Glomerular visceral epithelial cell (primary cell): ENCODE measurements around the gene AIRE.
"Not testable (repeated sequence)": the region's sequence is repeated elsewhere in the genome, so short reads cannot be mapped to it uniquely, and the experiment has no call there.

ENCODE experiments used
- DNase-seq: peaks from one replicate; pipeline ENCODE4 v3.0.0-alpha.2; 2016; ENCODE audit errors: extremely low spot score

The AIRE gene

DNA sequence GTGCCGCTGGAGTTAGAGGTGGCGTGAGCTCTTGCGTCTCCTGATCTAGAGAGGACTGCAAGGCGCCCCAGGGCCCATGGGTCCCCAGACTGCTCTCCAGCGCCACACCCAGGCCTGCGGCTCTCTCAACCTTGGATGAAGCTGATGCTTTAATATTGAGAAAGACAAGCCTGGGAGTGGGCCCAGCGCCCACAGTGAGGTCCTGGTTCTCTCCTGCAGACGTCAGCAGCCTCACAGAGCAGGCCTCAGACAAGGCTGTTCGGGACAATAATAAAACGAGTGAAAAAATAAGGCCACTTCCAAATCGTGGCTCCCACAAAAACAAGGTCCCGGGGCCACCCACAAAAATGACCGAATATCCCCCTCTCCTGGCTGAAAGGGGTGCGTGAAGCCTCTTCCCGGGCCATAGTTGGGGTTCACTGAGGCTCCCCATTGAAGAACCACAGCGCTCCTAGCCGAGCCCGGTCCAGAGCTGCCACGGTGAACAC, 18.0 kb upstream of the AIRE start:
- DNase-seq = no peak

DNA sequence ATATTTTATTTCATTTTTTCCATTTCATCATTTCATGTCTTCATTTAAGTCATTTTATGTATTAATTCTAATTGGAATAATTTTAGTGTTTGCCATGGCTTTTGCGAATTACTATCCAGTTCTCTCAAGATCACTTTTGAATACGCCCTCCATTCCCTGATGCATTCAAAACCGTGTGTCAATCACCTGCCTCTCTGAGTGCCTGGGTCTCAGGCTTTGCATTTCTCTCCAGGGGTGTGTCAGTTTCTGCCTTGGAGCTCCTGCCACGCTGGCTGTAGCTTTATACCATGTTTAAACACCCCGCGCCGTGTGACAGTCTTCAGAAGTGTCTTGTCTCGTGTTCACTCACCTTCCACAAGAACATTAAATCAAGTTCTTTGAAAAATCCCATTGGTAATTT, 16.6 kb upstream of the AIRE start:
- DNase-seq = no peak

DNA sequence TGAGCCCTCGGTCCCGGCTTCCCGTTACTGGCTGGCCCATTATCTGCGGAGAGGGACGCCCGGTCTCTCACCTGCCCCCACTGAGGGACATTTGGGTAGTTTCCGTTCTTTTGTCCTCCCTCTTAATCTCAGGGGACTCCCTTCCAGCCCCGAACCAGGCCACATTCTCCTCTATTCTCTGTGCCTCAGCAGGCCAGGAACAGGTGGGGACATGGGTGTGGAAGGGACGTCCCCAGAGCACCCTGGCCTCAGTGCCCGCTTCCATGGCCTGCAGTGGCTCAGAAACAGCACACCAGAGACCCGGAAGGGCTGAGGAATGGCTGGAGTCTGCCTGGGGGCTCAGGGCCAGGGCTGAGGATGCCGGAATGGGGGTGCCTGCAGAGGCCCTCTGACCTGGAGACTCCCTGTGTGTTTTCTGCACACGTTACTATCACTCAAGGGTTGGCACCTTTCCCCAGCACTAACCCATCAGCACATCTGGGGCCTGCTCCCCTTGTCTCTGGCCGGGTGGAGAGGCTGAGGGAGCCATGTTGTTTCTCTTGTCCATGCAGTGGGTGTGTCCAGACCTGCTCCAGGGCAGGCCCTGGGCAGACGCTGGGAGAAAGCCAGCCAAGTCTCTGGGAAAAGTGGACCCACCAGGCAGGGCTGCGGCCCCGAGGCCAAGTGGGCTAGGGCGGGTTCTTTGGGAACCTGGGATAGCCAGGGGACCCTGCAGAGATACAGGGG, 14.0 kb upstream of the AIRE start:
- DNase-seq = no peak

DNA sequence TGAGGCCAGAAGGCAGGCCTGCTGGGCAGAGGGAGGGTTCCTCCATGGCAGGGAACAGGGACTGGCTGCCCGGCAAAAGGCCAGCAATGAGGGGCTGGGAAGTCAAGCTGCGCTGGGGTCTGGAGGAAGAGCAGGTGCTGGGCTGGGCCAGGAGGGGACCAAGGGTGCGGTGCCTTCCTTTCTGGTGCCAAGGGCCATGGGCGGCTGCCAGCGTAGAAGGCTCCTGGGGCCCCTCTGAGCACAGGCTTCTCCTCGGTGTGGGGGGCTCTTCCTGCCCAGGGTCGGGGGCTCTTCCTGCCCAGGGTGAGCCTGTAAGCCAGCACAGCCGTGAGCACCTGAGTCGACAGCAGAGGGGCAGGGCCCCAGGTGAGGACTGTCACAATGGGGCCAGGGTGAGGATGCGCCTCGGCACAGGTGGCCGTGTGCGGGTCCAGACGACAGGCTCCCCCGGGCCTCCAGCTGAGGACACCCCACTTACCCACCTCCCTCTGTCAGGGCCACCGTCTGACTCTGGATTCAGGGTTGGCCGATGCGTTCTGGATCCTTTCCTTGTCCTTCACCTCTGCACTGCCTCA, 13.3 kb upstream of the AIRE start:
- DNase-seq = no peak

DNA sequence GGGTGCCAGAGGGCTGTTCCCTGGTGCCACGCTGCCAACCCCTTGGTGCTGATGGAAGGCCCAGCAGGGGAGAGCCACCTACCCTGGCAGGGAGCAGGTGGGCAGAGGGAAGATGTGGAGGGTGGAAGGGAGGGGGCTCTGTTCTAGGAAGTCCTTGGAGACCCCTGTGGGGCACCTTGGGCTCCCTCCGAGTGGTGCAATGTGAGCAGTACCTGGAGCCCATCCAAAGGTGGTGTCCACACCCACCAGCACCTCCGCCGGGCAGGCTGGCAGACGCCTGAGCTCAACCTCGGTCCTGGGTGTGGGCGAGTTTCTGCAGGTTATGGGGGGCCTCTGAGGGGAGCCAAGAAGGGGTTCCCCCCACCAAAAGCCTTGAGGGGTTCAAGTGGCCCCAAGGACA, 12.6 kb upstream of the AIRE start:
- no peak for DNase-seq

DNA sequence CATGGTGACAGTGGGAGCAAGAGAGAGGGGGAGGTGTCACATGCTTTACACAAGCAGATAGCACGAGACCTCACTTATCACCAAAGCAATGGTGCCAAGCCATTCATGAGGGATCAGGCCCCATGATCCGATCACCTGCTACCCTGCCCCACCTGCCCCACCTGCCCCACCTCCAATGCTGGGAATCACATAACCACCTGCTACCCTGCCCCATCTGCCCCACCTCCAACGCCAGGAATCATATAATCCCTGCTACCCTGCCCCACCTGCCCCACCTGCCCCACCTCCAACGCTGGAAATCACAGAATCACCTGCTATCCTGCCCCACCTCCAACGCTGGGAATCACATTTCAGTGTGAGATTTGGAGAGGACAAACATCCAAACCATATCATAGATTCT, 10.6 kb upstream of the AIRE start:
- DNase-seq = no peak

DNA sequence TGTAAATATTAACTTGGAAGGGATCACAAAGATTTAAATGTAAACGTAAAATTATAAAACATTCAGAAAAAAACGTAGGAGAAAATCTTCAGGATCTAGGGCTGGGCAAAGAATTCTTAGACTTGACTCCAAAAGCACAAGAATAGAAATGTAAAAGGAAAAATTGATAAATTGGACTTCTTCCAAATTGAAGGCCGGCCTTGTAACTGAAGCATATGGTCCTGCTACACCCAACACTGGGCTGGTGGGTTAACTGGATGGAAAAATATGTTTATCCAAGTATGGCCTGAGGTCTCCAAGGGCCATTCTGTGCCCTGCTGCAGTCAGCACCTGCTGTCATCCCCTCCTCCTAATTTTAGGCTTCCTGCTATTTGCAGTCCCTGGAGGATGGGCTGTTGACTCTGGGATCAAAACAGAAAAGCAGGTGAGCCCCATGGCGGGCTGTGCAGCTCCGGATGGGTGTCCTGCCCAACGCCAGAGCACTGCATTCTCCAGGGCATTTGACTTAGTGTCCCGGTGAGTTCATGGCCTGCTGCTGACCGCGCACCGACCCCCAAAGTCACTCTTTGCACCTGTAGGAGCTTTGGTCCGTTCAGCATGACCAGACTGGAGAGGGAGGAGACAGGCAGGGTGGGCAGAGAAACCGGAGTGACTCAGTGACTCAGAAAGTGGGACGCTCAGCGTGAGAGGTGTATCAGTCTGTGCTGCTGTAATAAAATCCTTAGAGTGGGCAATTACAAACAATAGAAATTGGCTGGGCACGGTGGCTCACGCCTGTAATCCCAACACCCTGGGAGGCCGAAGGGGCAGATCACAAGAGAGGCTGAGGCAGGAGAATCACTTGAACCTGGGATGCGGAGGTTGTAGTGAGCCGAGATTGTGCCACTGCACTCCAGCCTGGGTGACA, 6.1 kb upstream of the AIRE start:
- DNase-seq = no peak

DNA sequence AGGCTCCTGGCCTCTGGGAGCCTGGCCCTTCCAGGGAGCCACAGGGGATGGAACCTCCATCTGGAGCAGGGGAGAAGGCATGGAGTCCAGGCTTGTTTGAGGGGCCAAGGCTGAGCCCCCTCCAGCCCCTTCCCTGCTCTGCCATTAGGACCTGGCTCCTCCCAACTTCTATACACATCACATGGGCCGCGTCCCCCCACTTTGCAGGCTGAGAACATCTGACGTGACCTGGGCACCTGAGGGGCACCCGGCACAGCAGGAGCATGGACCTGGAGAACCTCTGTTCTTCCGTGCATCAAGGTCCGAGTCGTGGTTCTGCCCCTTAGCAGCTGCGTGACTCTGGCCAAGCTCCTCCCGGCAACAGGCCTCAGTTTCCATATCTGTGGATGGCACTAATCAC, 3.9 kb upstream of the AIRE start:
- no peak for DNase-seq

DNA sequence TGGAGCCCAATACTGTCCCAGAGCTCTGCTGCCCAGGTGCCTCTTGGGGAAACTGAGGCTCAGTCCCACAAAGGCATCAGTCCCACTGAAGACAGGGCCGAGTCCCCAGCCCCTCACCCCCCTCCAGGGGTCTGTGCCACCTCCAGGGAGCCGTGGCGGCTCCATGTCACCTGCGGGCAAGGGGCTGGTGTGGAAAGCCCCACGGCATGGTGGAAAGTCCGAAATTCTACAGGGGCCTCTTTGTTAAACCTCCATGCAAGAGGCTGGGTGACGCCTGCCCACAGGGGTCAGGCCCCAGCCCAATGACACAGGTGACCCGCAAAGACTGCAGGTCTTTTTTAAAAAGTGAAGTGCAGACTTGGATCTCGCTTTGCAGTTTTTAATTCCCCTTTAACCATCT, 3.3 kb upstream of the AIRE start:
- no peak for DNase-seq

DNA sequence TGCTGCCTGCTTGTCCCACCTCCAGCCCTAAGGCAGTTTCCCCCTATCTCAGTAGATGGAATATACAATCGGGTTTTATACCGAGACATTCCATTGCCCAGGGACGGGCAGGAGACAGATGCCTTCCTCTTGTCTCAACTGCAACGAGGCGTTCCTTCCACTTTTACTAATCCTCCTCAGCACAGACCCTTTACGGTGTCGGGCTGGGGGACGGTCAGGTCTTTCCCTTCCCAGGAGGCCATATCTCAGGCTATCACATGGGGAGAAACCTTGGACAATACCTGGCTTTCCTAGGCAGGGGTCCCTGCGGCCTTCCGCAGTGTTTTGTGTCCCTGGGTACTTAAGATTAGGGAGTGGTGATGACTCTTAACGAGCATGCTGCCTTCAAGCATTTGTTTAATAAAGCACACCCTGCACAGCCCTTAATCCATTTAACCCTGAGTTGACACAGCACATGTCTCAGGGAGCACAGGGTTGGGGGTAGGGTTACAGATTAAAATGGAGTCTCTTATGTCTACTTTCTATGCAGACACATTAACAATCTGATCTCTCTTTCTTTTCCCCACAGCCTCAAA, 2.4 kb upstream of the AIRE start:
- DNase-seq = not testable (repeated sequence)

DNA sequence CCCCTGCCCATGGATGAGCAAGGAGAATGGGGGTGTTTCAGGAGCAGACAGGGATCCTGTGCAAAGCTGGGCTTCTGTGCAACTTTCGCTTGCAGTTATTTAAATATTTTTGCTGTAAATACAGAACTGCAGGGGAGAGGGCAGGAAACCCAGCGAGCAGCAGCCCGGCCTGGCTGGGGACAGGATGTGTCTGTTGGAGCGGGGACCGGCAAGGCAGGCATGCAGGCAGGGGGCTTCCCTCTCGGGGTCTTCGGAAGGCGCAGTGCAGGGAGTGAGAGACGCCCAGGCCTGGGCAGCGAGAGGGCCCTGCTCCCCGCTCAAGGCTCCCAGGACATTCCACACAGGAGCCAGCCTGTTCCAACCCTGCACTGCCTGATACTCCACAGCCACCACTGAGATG, 1.7 kb upstream of the AIRE start:
- DNase-seq = no peak

DNA sequence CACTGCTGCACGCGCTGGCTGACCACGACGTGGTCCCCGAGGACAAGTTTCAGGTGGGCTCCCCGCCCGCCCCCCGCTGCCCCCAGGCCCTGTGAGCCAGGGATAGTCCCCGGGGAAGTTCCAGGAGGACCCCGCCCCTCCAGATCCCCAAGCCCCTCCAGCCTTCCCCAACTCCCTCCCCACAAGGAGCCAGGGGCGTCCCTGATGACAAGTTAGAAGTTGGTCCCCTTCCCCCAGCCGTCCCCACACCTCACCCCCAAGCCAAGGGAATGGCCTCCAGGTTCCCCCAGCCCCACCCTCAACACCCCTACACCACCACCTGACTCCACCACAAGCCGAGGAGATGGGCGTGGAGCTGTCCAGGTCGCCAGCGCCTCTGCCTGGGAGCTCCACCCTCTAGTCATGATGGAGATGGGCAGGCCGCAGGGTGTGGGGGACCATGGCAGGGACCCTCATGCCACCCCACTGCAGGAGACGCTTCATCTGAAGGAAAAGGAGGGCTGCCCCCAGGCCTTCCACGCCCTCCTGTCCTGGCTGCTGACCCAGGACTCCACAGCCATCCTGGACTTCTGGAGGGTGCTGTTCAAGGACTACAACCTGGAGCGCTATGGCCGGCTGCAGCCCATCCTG, 525 bp downstream of the AIRE start:
- DNase-seq = no peak

DNA sequence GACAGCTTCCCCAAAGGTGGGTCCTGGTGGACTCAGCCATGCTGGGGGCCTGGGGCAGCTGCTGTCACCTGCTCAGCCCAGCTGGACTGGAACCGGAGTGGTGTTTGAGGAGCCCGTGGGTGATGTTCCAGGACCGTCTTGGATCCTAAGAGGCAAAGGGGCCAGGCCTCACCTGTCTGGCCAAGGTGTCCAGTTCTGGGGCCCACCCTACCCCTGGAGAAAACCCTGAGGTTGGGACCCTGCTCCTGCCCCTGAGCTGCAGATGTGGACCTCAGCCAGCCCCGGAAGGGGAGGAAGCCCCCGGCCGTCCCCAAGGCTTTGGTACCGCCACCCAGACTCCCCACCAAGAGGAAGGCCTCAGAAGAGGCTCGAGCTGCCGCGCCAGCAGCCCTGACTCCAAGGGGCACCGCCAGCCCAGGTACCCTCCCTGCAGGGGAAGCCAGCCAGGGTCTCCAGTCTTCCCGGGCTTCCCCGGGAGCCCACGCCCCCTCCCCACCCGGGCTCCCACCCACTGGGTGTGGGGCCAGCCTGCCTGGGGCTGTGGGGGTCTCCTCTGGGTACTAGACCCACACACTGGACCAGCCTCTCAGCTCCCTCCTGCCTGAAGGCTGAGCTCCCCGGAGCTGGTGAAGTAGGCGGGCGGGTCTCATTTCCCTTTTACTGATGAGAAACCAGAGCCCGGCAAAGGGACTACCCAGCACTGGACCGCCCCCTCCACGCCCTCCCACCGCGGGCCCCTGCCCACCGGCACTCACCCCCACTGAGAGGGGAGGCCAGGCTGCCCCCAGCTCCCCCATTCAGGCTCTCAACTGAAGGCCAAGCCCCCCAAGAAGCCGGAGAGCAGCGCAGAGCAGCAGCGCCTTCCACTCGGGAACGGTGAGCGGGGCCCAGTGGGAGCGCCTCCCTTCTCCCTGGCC, 1.3 kb downstream of the AIRE start:
- no peak for DNase-seq

DNA sequence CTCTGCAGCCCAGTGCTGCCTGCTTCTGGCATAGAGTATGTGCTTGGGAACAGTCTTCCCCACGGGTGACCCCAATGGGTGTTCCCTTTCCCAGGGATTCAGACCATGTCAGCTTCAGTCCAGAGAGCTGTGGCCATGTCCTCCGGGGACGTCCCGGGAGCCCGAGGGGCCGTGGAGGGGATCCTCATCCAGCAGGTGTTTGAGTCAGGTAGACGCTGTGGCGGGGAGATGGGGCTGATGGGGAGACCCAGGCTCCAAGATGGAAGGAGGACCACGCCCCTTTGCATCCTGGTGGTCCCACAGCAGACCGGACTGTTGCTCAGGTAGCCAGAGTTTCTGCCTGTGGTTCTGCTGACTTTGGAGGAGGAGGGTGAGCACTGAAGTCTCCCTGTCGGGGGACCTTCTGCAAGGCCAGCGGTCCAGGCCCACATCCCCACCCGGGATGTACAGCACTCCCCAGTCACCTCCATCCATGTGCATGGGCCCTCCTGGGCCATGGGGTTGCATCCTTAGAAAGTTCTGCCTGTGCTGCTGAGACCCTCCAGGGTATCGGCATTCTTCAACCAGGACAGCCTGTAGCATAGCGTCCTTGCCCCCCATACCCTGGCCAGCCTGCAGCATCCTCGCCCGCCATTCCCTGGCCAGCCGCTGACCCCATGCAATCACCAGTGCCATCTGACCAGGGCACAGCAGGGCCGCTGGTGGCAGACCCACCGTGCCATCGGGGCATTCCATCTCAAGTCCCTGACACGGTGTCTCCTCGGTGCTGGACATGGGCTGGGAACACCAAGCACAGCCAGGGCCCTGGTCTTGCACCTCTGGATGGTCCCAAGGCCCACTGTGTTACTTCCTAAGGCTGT, 2.8 kb downstream of the AIRE start:
- no peak for DNase-seq

DNA sequence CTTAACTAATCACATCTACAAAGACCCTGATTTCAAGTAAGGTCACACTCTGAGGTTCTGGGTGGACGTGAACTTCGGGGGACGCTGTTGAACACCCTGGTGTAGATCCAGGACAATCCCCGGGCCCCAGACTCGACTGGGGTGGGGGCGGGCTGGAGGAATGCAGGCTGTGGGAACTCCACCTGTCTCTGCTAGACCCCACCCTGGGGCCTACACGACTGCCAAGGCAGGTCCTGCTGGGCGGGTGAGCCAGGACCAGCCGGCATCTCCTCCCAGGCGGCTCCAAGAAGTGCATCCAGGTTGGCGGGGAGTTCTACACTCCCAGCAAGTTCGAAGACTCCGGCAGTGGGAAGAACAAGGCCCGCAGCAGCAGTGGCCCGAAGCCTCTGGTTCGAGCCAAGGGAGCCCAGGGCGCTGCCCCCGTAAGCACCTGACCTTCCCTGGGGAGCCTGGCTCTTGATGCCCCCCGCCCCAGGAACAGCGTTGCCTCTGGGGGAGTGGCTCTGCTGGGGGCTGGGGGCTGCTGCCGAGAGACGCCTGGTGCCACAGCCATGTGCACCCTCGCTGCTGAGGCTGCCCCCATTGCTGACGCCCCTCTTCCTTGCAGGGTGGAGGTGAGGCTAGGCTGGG, 3.8 kb downstream of the AIRE start:
- no peak for DNase-seq

DNA sequence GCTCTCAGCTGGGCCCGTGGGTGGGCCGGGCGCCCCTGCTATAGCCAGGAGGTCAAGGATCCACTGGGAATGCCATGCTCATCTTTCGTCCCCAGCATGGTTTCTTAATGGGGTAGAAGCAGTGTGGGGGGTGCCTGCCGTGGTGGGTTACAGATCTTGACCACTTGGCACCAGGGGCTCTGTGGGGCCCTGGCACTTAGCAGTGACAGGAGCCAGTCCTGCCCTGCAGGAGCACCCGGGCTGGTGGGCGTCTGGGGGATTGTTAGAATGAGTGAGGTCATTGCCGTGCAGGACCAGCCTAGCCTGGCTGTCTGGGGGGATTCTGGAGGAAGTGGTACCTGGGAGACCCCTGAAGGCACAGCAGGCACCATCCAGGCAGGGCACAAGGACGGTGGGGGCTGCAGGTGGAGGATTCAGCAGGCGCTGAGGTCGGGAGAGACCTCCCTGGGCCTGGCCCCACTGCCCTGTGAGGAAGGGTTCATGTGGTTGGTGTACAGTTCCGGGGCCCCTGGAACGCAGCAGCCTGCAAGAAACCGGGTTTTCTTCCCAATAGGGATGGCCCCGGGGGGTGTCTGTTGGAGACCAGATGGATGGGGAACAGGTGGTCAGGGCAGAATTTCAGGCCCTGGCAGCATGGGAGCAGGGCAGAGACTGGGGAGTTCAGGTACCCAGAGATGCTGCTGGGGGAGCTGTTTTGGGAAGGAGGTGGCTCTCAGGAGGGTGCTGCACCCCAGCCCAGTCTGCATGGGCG, 4.8 kb downstream of the AIRE start:
- DNase-seq = no peak

DNA sequence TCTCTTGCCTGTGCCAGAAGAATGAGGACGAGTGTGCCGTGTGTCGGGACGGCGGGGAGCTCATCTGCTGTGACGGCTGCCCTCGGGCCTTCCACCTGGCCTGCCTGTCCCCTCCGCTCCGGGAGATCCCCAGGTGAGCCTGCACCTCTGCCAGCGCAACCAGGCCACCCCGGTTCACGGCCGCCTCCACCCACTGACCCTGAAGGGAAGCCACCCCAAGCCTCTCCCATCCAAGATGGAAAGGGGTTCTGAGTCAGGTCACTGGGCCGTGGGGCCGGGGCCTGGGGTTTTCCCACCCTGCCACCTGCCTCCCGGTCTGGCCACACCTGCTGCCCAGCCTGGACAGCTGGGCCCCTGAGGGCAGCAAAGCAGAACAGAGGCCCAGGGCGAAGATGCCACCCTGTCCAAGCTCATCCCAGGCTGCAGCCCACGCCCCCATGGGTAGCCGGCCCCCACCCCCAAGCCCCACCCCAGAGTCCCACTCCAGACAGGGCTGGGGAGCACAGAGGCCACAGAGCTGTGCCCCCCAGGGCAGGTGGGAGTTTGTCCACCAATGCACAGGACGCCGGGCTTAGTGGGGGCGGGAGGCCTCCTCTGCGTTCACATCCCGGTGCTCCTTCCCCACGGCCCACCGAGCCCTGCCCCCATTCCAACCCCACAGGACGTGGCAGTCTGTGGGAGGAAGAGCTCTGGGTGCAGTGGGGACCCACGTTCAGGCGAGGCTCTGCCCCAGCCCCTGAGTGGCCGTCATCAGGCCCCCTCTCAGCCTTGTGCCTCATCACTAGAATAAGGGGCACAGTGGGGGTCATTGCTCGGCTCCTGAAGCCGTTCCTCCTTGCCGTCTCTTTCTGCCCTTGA, 5.6 kb downstream of the AIRE start:
- no peak for DNase-seq
